ENCODE results near the gene ACAD10. TPM values are rescaled to one million over a fixed set of nuclear protein-coding genes. Genes with fewer than 3 reads are reported as not detected.

The ACAD10 gene
- total and polyA plus RNA-seq, 2 of the 13 experiments (the other 11 are each of a cell fraction or from before 2014, with no cell fraction given): 15.2 to 16.3 TPM

DNA sequence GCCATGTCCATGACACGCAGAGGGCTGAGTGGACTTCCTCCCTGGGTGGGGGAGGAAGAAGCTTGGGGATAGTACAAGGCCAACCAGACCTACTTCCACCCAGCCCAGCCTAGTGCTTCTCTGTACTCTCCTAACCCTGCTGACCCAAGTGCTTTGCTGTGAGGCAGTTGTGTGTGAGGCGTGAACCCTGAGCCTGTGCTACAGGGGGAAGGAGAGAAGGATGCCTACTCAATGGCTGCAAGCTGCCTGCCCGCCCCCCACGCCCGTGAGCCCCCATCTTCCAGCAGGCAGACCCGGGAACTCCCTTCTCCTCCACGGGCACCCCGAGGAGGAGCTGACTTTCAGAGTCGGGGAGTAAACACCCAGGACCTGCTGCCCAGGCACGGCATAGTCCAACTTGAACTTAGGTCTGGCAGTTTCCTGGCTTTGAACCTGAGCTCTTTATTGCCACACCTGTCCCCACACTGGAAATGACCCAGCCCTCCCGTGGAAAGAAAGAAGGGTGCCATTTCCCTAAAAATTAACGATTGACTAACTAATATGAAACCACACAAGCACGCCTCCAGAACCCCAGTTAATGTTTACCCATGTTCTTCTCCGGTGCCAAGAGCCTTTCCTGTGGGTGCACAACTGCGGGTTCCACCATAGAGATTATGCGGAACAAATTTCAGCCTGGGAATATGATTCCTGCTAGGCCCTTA lies 91.6 kb downstream of the ACAD10 start (continued):
- TF ChIP-seq, protein P1, sequence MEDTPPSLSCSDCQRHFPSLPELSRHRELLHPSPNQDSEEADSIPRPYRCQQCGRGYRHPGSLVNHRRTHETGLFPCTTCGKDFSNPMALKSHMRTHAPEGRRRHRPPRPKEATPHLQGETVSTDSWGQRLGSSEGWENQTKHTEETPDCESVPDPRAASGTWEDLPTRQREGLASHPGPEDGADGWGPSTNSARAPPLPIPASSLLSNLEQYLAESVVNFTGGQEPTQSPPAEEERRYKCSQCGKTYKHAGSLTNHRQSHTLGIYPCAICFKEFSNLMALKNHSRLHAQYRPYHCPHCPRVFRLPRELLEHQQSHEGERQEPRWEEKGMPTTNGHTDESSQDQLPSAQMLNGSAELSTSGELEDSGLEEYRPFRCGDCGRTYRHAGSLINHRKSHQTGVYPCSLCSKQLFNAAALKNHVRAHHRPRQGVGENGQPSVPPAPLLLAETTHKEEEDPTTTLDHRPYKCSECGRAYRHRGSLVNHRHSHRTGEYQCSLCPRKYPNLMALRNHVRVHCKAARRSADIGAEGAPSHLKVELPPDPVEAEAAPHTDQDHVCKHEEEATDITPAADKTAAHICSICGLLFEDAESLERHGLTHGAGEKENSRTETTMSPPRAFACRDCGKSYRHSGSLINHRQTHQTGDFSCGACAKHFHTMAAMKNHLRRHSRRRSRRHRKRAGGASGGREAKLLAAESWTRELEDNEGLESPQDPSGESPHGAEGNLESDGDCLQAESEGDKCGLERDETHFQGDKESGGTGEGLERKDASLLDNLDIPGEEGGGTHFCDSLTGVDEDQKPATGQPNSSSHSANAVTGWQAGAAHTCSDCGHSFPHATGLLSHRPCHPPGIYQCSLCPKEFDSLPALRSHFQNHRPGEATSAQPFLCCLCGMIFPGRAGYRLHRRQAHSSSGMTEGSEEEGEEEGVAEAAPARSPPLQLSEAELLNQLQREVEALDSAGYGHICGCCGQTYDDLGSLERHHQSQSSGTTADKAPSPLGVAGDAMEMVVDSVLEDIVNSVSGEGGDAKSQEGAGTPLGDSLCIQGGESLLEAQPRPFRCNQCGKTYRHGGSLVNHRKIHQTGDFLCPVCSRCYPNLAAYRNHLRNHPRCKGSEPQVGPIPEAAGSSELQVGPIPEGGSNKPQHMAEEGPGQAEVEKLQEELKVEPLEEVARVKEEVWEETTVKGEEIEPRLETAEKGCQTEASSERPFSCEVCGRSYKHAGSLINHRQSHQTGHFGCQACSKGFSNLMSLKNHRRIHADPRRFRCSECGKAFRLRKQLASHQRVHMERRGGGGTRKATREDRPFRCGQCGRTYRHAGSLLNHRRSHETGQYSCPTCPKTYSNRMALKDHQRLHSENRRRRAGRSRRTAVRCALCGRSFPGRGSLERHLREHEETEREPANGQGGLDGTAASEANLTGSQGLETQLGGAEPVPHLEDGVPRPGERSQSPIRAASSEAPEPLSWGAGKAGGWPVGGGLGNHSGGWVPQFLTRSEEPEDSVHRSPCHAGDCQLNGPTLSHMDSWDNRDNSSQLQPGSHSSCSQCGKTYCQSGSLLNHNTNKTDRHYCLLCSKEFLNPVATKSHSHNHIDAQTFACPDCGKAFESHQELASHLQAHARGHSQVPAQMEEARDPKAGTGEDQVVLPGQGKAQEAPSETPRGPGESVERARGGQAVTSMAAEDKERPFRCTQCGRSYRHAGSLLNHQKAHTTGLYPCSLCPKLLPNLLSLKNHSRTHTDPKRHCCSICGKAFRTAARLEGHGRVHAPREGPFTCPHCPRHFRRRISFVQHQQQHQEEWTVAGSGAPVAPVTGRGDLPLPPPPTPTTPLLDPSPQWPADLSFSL (CRISPR knock-in tag; IDR thresholded peaks at IDR 0.05): no peak
- TF ChIP-seq TBX3 (IDR thresholded peaks at IDR 0.05; ENCODE audit: borderline replicate concordance) (peak; percentile 72; the same call in 1 of the 2 replicates), JUNB (CRISPR knock-in tag; IDR thresholded peaks at IDR 0.05; ENCODE audit: borderline replicate concordance) (no peak), ZBTB1 (CRISPR knock-in tag; IDR thresholded peaks at IDR 0.05; ENCODE audit: borderline replicate concordance) (no peak), ZNF788 (CRISPR knock-in tag; IDR thresholded peaks at IDR 0.05; ENCODE audit: borderline replicate concordance) (no peak), MTA1 (CRISPR knock-in tag; IDR thresholded peaks at IDR 0.05; ENCODE audit: borderline replicate concordance) (peak; percentile 48; the same call in 1 of the 2 replicates), KDM1A (CRISPR knock-in tag; IDR thresholded peaks at IDR 0.05) (0 out of 2 replicates have a peak, but pooled peaks have one; percentile 18), MYC (CRISPR knock-in tag; IDR thresholded peaks at IDR 0.05; ENCODE audit: borderline replicate concordance) (no peak), TEAD2 (CRISPR knock-in tag; IDR thresholded peaks at IDR 0.05) (no peak)
- TF ChIP-seq, protein P2, sequence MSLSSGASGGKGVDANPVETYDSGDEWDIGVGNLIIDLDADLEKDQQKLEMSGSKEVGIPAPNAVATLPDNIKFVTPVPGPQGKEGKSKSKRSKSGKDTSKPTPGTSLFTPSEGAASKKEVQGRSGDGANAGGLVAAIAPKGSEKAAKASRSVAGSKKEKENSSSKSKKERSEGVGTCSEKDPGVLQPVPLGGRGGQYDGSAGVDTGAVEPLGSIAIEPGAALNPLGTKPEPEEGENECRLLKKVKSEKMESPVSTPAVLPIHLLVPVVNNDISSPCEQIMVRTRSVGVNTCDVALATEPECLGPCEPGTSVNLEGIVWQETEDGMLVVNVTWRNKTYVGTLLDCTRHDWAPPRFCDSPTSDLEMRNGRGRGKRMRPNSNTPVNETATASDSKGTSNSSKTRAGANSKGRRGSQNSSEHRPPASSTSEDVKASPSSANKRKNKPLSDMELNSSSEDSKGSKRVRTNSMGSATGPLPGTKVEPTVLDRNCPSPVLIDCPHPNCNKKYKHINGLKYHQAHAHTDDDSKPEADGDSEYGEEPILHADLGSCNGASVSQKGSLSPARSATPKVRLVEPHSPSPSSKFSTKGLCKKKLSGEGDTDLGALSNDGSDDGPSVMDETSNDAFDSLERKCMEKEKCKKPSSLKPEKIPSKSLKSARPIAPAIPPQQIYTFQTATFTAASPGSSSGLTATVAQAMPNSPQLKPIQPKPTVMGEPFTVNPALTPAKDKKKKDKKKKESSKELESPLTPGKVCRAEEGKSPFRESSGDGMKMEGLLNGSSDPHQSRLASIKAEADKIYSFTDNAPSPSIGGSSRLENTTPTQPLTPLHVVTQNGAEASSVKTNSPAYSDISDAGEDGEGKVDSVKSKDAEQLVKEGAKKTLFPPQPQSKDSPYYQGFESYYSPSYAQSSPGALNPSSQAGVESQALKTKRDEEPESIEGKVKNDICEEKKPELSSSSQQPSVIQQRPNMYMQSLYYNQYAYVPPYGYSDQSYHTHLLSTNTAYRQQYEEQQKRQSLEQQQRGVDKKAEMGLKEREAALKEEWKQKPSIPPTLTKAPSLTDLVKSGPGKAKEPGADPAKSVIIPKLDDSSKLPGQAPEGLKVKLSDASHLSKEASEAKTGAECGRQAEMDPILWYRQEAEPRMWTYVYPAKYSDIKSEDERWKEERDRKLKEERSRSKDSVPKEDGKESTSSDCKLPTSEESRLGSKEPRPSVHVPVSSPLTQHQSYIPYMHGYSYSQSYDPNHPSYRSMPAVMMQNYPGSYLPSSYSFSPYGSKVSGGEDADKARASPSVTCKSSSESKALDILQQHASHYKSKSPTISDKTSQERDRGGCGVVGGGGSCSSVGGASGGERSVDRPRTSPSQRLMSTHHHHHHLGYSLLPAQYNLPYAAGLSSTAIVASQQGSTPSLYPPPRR (CRISPR knock-in tag; IDR thresholded peaks at IDR 0.05; ENCODE audit: borderline replicate concordance): no peak; the same call in 1 of the 2 replicates
- TF ChIP-seq, protein P3, sequence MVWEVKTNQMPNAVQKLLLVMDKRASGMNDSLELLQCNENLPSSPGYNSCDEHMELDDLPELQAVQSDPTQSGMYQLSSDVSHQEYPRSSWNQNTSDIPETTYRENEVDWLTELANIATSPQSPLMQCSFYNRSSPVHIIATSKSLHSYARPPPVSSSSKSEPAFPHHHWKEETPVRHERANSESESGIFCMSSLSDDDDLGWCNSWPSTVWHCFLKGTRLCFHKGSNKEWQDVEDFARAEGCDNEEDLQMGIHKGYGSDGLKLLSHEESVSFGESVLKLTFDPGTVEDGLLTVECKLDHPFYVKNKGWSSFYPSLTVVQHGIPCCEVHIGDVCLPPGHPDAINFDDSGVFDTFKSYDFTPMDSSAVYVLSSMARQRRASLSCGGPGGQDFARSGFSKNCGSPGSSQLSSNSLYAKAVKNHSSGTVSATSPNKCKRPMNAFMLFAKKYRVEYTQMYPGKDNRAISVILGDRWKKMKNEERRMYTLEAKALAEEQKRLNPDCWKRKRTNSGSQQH (CRISPR knock-in tag; IDR thresholded peaks at IDR 0.05; ENCODE audit: low read depth): no peak; the same call in 1 of the 2 replicates
- TF ChIP-seq, protein P4, sequence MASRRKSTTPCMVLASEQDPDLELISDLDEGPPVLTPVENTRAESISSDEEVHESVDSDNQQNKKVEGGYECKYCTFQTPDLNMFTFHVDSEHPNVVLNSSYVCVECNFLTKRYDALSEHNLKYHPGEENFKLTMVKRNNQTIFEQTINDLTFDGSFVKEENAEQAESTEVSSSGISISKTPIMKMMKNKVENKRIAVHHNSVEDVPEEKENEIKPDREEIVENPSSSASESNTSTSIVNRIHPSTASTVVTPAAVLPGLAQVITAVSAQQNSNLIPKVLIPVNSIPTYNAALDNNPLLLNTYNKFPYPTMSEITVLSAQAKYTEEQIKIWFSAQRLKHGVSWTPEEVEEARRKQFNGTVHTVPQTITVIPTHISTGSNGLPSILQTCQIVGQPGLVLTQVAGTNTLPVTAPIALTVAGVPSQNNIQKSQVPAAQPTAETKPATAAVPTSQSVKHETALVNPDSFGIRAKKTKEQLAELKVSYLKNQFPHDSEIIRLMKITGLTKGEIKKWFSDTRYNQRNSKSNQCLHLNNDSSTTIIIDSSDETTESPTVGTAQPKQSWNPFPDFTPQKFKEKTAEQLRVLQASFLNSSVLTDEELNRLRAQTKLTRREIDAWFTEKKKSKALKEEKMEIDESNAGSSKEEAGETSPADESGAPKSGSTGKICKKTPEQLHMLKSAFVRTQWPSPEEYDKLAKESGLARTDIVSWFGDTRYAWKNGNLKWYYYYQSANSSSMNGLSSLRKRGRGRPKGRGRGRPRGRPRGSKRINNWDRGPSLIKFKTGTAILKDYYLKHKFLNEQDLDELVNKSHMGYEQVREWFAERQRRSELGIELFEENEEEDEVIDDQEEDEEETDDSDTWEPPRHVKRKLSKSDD (CRISPR knock-in tag; IDR thresholded peaks at IDR 0.05; ENCODE audit: low read depth): no peak

Data from HepG2 (cell line).